Activated CD4-positive, alpha-beta T cell treated with anti-CD3 and anti-CD28 coated beads, Interleukin-2, amount 10 ng/mL, durations not matched to agents 7 days and 5 days (primary cell): ENCODE measurements around the gene TPST2. TPM values are rescaled to one million over a fixed set of nuclear protein-coding genes. Genes with fewer than 3 reads are reported as not detected.
A peak's percentile ranks its signal among the peaks of the same experiment; 100 is the strongest.

Source experiments
- CTCF ChIA-PET: fragments of 350-600 bp; sonication (Branson Sonifier 250); formaldehyde crosslinking; loops from one replicate; lab custom pipeline; 2021; ENCODE audit warnings: antibody characterized with exemption; lab: Charles Lee
- POLR2A ChIA-PET: fragments of 350-600 bp; sonication (Branson Sonifier 250); formaldehyde crosslinking; loops from one replicate; lab custom pipeline; 2021; ENCODE audit warnings: antibody characterized with exemption; lab: Charles Lee
- DNase-seq: peaks from one replicate; pipeline ENCODE4 v3.0.0-alpha.2; 2020
- H3K27ac Mint-ChIP-seq: one replicate; pipeline ENCODE4 v1.8.0; 2021; ENCODE audit warnings: mild to moderate bottlenecking, moderate library complexity, mixed read lengths
- H3K27me3 Mint-ChIP-seq: one replicate; pipeline ENCODE4 v1.8.0; 2021; ENCODE audit warnings: mixed read lengths
- H3K36me3 Mint-ChIP-seq: one replicate; pipeline ENCODE4 v1.8.0; 2021; ENCODE audit warnings: low read depth, mixed read lengths
- H3K4me1 Mint-ChIP-seq: one replicate; pipeline ENCODE4 v1.8.0; 2021; ENCODE audit warnings: mixed read lengths
- H3K4me3 Mint-ChIP-seq: one replicate; pipeline ENCODE4 v1.8.0; 2021; ENCODE audit warnings: mild to moderate bottlenecking, moderate library complexity, mixed read lengths
- H3K9me3 Mint-ChIP-seq: one replicate; pipeline ENCODE4 v1.8.0; 2021; ENCODE audit warnings: mixed read lengths
- total RNA-seq, 2 experiments: library from RNA; stranded (reverse); gene quantifications; one replicate each; pipeline ENCODE4 v1.2.3, GENCODE V29; 2021

TPST2 gene
- total RNA-seq, result 10 to 100 TPM; 25.9 to 26.3 TPM

GRCh38 chr22:26589845-26590736 is at the start of gene TPST2:
TSS of gene TPST2 (minus strand) at chr22:26590132. CDS start at chr22:26541630, 48,502 bp downstream.
- Mint-ChIP-seq H3K27me3 (no peaks in the 10 kb centered on the region), H3K9me3 (no peaks in the 10 kb centered on the region), H3K4me1 (peaks cover 76% of the 10 kb centered on the region), H3K27ac (peak within 1 kb of the TSS; percentile 82), H3K36me3 (peaks cover 8% of the 10 kb centered on the region), H3K4me3 (peak within 1 kb of the TSS; percentile 84)
- POLR2A ChIA-PET, result no interaction called here
- CTCF ChIA-PET, result no interaction called here
- peak; percentile 75 for DNase-seq

- ChIA-PET POLR2A (interaction anchor here (0.6 kb wide), 1 partner anchor 29 kb away, joined by 3 read pairs; no protein-coding TSS in a partner anchor), CTCF (interaction anchor here (1.2 kb wide), 1 partner anchor 12 kb away, joined by 3 read pairs; no protein-coding TSS in a partner anchor)
- no peak for DNase-seq
- no peak overlapping the region for H3K4me3 Mint-ChIP-seq
- H3K4me1 Mint-ChIP-seq, result peaks cover 21% of the 10 kb centered on the region
- H3K9me3 Mint-ChIP-seq, result no peaks in the 10 kb centered on the region
- no peaks in the 10 kb centered on the region for H3K36me3 Mint-ChIP-seq
- peaks cover 6% of the 10 kb centered on the region for H3K27me3 Mint-ChIP-seq
- H3K27ac Mint-ChIP-seq, result no peak overlapping the region
These were observed 46.4 kb upstream of the TPST2 start for GRCh38 chr22:26636296-26636695.

GRCh38 chr22:26635117-26635516 is 45.2 kb upstream of the TPST2 start:
- DNase-seq, result no peak
- H3K27me3 Mint-ChIP-seq, result peaks cover 6% of the 10 kb centered on the region
- no peaks in the 10 kb centered on the region for H3K9me3 Mint-ChIP-seq
- peaks cover 12% of the 10 kb centered on the region for H3K4me1 Mint-ChIP-seq
- no peak overlapping the region for H3K4me3 Mint-ChIP-seq
- ChIA-PET POLR2A (no interaction called here), CTCF (interaction anchor here (0.6 kb wide), 2 partner anchors 69 to 143 kb away, joined by 3 to 4 read pairs; no protein-coding TSS in a partner anchor)
- H3K36me3 Mint-ChIP-seq, result no peaks in the 10 kb centered on the region
- no peak overlapping the region for H3K27ac Mint-ChIP-seq

GRCh38 chr22:26634189-26634588 is 44.3 kb upstream of the TPST2 start:
- H3K27ac Mint-ChIP-seq, result no peak overlapping the region
- H3K4me1 Mint-ChIP-seq, result peaks cover 9% of the 10 kb centered on the region
- H3K36me3 Mint-ChIP-seq, result no peaks in the 10 kb centered on the region
- no peak for DNase-seq
- ChIA-PET POLR2A (no interaction called here), CTCF (interaction anchor here (1.5 kb wide), 1 partner anchor 10 kb away, joined by 6 read pairs; no protein-coding TSS in a partner anchor)
- H3K4me3 Mint-ChIP-seq, result no peak overlapping the region
- peaks cover 6% of the 10 kb centered on the region for H3K27me3 Mint-ChIP-seq
- no peaks in the 10 kb centered on the region for H3K9me3 Mint-ChIP-seq

- Mint-ChIP-seq H3K4me1 (peaks cover 15% of the 10 kb centered on the region), H3K27me3 (peaks cover 6% of the 10 kb centered on the region), H3K4me3 (no peak overlapping the region), H3K27ac (no peak overlapping the region), H3K36me3 (no peaks in the 10 kb centered on the region), H3K9me3 (no peaks in the 10 kb centered on the region)
- no peak for DNase-seq
- CTCF ChIA-PET, result interaction anchor here (0.6 to 1.5 kb wide), 4 partner anchors 9 to 1166 kb away, joined by 3 to 6 read pairs (median 4); no protein-coding TSS in a partner anchor
- POLR2A ChIA-PET, result no interaction called here
These were observed 42.7 kb upstream of the TPST2 start for GRCh38 chr22:26632422-26633155.

- H3K4me3 Mint-ChIP-seq, result no peak overlapping the region
- peaks cover 15% of the 10 kb centered on the region for H3K4me1 Mint-ChIP-seq
- H3K9me3 Mint-ChIP-seq, result no peaks in the 10 kb centered on the region
- no peak overlapping the region for H3K27ac Mint-ChIP-seq
- no peak for DNase-seq
- ChIA-PET POLR2A (no interaction called here), CTCF (interaction anchor here (0.5 to 1.3 kb wide), 4 partner anchors 11 to 47 kb away, joined by 4 to 6 read pairs (median 4); no protein-coding TSS in a partner anchor)
- H3K27me3 Mint-ChIP-seq, result peaks cover 6% of the 10 kb centered on the region
- H3K36me3 Mint-ChIP-seq, result no peaks in the 10 kb centered on the region
These were observed 41.4 kb upstream of the TPST2 start for GRCh38 chr22:26631282-26631681.

GRCh38 chr22:26629988-26630761 is 40.2 kb upstream of the TPST2 start:
- no peak overlapping the region for H3K27ac Mint-ChIP-seq
- ChIA-PET POLR2A (no interaction called here), CTCF (interaction anchor here (1.3 kb wide), 1 partner anchor 14 kb away, joined by 4 read pairs; no protein-coding TSS in a partner anchor)
- no peaks in the 10 kb centered on the region for H3K36me3 Mint-ChIP-seq
- H3K4me1 Mint-ChIP-seq, result peaks cover 15% of the 10 kb centered on the region
- H3K9me3 Mint-ChIP-seq, result no peaks in the 10 kb centered on the region
- no peak overlapping the region for H3K4me3 Mint-ChIP-seq
- peaks cover 5% of the 10 kb centered on the region for H3K27me3 Mint-ChIP-seq
- DNase-seq, result no peak

GRCh38 chr22:26624803-26625202 is 34.9 kb upstream of the TPST2 start:
- Mint-ChIP-seq H3K36me3 (peaks cover 1% of the 10 kb centered on the region), H3K27me3 (no peaks in the 10 kb centered on the region), H3K4me3 (no peak overlapping the region), H3K9me3 (peaks cover 7% of the 10 kb centered on the region), H3K4me1 (peaks cover 9% of the 10 kb centered on the region), H3K27ac (no peak overlapping the region)
- no peak for DNase-seq
- POLR2A ChIA-PET, result no interaction called here
- CTCF ChIA-PET, result interaction anchor here (0.5 to 1.8 kb wide), 5 partner anchors 9 to 150 kb away, joined by 3 to 6 read pairs (median 3); no protein-coding TSS in a partner anchor

GRCh38 chr22:26623984-26624383 is 34.1 kb upstream of the TPST2 start:
- Mint-ChIP-seq H3K27ac (no peak overlapping the region), H3K4me3 (no peak overlapping the region), H3K27me3 (no peaks in the 10 kb centered on the region), H3K4me1 (peaks cover 9% of the 10 kb centered on the region), H3K9me3 (peaks cover 7% of the 10 kb centered on the region), H3K36me3 (peaks cover 1% of the 10 kb centered on the region)
- POLR2A ChIA-PET, result no interaction called here
- CTCF ChIA-PET, result interaction anchor here (0.5 to 1.8 kb wide), 5 partner anchors 9 to 32 kb away, joined by 3 to 6 read pairs (median 3); no protein-coding TSS in a partner anchor
- DNase-seq, result no peak

- Mint-ChIP-seq H3K9me3 (peaks cover 7% of the 10 kb centered on the region), H3K36me3 (peaks cover 1% of the 10 kb centered on the region), H3K4me3 (no peak within 1 kb of the TSS), H3K27ac (no peak within 1 kb of the TSS), H3K4me1 (peaks cover 10% of the 10 kb centered on the region), H3K27me3 (peaks cover 3% of the 10 kb centered on the region)
- ChIA-PET POLR2A (no interaction called here), CTCF (interaction anchor here (0.6 to 1.2 kb wide), 2 partner anchors 43 to 156 kb away, joined by 3 read pairs; no protein-coding TSS in a partner anchor)
- DNase-seq, result no peak
These were observed 31.7 kb upstream of the TPST2 start, which contains the start of gene CRYBA4 for GRCh38 chr22:26621663-26622062. TSS of gene CRYBA4 (plus strand) at chr22:26621963. CDS start at chr22:26622597, 634 bp downstream.

- peaks cover 14% of the 10 kb centered on the region for H3K4me1 Mint-ChIP-seq
- H3K4me3 Mint-ChIP-seq, result no peak overlapping the region
- H3K27ac Mint-ChIP-seq, result no peak overlapping the region
- CTCF ChIA-PET, result interaction anchor here (0.6 kb wide), 1 partner anchor 1168 kb away, joined by 6 read pairs; no protein-coding TSS in a partner anchor
- H3K36me3 Mint-ChIP-seq, result peaks cover 1% of the 10 kb centered on the region
- peaks cover 7% of the 10 kb centered on the region for H3K9me3 Mint-ChIP-seq
- POLR2A ChIA-PET, result no interaction called here
- H3K27me3 Mint-ChIP-seq, result peaks cover 3% of the 10 kb centered on the region
- no peak for DNase-seq
These were observed 30.3 kb upstream of the TPST2 start for GRCh38 chr22:26620197-26620596.

- ChIA-PET CTCF (no interaction called here), POLR2A (no interaction called here)
- H3K36me3 Mint-ChIP-seq, result peaks cover 1% of the 10 kb centered on the region
These were observed 29.6 kb upstream of the TPST2 start for GRCh38 chr22:26619510-26619909.

More at GRCh38 chr22:26619510-26619909, 29.6 kb upstream of the TPST2 start:
- Mint-ChIP-seq H3K9me3 (peaks cover 4% of the 10 kb centered on the region), H3K4me1 (peaks cover 16% of the 10 kb centered on the region), H3K27me3 (peaks cover 3% of the 10 kb centered on the region), H3K4me3 (no peak overlapping the region), H3K27ac (no peak overlapping the region)
- no peak for DNase-seq
